HFFc6 (cell line): ENCODE measurements around the gene SLC22A23. TPM values are rescaled to one million over a fixed set of nuclear protein-coding genes. Genes with fewer than 3 reads are reported as not detected.

Source experiments
- DNase-seq: peaks from one replicate; pipeline ENCODE4 v3.0.0-alpha.2; 2018
- H3K27ac Mint-ChIP-seq: 2 replicates; pipeline ENCODE4 v1.8.0; 2020; ENCODE audit warnings: mild to moderate bottlenecking, mixed read lengths
- H3K27me3 Mint-ChIP-seq: 2 replicates; pipeline ENCODE4 v1.8.0; 2021; ENCODE audit warnings: mild to moderate bottlenecking, moderate library complexity, mixed read lengths; ENCODE audit not compliant: insufficient read depth
- H3K36me3 Mint-ChIP-seq: 2 replicates; pipeline ENCODE4 v1.8.0; 2021; ENCODE audit warnings: low read depth, mixed read lengths
- H3K4me1 Mint-ChIP-seq: 2 replicates; pipeline ENCODE4 v1.8.0; 2020; ENCODE audit warnings: low read depth, mixed read lengths
- H3K4me3 Mint-ChIP-seq: 2 replicates; pipeline ENCODE4 v1.8.0; 2020; ENCODE audit warnings: mild to moderate bottlenecking, moderate library complexity, mixed read lengths
- H3K9me3 Mint-ChIP-seq: 2 replicates; pipeline ENCODE4 v1.8.0; 2020; ENCODE audit warnings: mild to moderate bottlenecking, mixed read lengths
- total RNA-seq, 6 experiments: library from RNA; stranded (reverse); fragmentation: NEBNext Ultra II Directional; extraction: Animal tissue kit (Norgen Biotek cat#: 25700); gene quantifications; 2 replicates in 1 of 6; 3 replicates in 5 of 6; pipeline ENCODE4 v1.2.3, GENCODE V29; 2021
- TF ChIP-seq, protein P1 (sequence below): fragments of 200-600 bp; sonication (generic); IDR thresholded peaks from 2 replicates; pipeline ENCODE4 v1.5.0; 2021; ENCODE audit warnings: antibody characterized with exemption, mild to moderate bottlenecking

The SLC22A23 gene
- total RNA-seq, 6 experiments from 2014 or later, result 0.10 to 0.55 (median 0.21) TPM

- Mint-ChIP-seq H3K36me3 (peaks cover 7% of the 10 kb centered on the region), H3K4me3 (no peak overlapping the region), H3K27me3 (peaks cover 58% of the 10 kb centered on the region), H3K4me1 (no peaks in the 10 kb centered on the region), H3K9me3 (peaks cover 7% of the 10 kb centered on the region), H3K27ac (no peak overlapping the region)
- TF ChIP-seq, protein P1, sequence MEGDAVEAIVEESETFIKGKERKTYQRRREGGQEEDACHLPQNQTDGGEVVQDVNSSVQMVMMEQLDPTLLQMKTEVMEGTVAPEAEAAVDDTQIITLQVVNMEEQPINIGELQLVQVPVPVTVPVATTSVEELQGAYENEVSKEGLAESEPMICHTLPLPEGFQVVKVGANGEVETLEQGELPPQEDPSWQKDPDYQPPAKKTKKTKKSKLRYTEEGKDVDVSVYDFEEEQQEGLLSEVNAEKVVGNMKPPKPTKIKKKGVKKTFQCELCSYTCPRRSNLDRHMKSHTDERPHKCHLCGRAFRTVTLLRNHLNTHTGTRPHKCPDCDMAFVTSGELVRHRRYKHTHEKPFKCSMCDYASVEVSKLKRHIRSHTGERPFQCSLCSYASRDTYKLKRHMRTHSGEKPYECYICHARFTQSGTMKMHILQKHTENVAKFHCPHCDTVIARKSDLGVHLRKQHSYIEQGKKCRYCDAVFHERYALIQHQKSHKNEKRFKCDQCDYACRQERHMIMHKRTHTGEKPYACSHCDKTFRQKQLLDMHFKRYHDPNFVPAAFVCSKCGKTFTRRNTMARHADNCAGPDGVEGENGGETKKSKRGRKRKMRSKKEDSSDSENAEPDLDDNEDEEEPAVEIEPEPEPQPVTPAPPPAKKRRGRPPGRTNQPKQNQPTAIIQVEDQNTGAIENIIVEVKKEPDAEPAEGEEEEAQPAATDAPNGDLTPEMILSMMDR, result no peak
- DNase-seq, result no peak
Observed at GRCh38 chr6:3306848-3307247, 150.0 kb downstream of the SLC22A23 start.

- H3K4me3 Mint-ChIP-seq, result no peak overlapping the region
- TF ChIP-seq, protein P1, result no peak
- H3K27me3 Mint-ChIP-seq, result peaks cover 55% of the 10 kb centered on the region
- no peak for DNase-seq
- H3K36me3 Mint-ChIP-seq, result peaks cover 7% of the 10 kb centered on the region
- peaks cover 7% of the 10 kb centered on the region for H3K9me3 Mint-ChIP-seq
- no peaks in the 10 kb centered on the region for H3K4me1 Mint-ChIP-seq
- H3K27ac Mint-ChIP-seq, result no peak overlapping the region
Observed at GRCh38 chr6:3305831-3306230, 151.0 kb downstream of the SLC22A23 start.

GRCh38 chr6:3305216-3305565 lies 151.7 kb downstream of the SLC22A23 start:
- no peak overlapping the region for H3K27ac Mint-ChIP-seq
- TF ChIP-seq, protein P1, result no peak
- H3K4me1 Mint-ChIP-seq, result no peaks in the 10 kb centered on the region
- no peak for DNase-seq
- H3K9me3 Mint-ChIP-seq, result peaks cover 7% of the 10 kb centered on the region
- H3K27me3 Mint-ChIP-seq, result peaks cover 58% of the 10 kb centered on the region
- H3K4me3 Mint-ChIP-seq, result no peak overlapping the region
- H3K36me3 Mint-ChIP-seq, result peaks cover 7% of the 10 kb centered on the region

- TF ChIP-seq, protein P1, result no peak
- Mint-ChIP-seq H3K27ac (no peak overlapping the region), H3K27me3 (peaks cover 58% of the 10 kb centered on the region), H3K9me3 (peaks cover 7% of the 10 kb centered on the region), H3K4me1 (no peaks in the 10 kb centered on the region), H3K4me3 (no peak overlapping the region), H3K36me3 (peaks cover 7% of the 10 kb centered on the region)
- DNase-seq, result no peak
Observed at GRCh38 chr6:3304500-3305215, 152.2 kb downstream of the SLC22A23 start.

DNA sequence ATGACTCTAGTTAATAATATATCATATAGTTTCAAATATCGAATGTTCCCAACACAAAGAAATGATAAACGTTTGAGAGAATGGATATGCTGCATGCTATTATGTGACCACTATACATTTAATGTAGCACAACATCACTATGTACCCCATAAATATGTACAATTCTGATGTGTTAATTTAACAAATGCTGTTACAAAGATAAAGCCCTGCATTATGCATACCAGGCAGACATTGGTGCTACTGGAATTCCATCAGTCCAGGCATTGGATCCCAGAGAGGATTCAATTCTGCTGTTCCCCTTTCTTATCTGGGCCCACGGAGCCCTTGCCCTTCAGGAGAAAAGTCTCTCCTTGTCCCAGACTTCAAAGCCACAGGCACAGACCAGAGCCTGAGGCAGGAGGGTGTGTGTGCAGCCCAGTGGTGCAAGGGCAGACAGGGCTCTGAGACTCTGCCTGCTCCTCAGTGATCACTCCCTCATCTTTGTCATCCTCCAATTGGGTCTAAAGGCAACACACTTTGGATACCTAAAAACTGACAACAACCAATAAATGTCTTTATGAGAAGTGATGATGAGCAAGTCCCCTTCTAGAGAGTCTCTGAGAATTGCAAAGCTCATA lies 152.9 kb downstream of the SLC22A23 start:
- Mint-ChIP-seq H3K4me3 (no peak overlapping the region), H3K27ac (no peak overlapping the region), H3K9me3 (peaks cover 7% of the 10 kb centered on the region), H3K4me1 (no peaks in the 10 kb centered on the region), H3K36me3 (peaks cover 7% of the 10 kb centered on the region), H3K27me3 (peaks cover 54% of the 10 kb centered on the region)
- TF ChIP-seq, protein P1, result no peak
- no peak for DNase-seq
